H9 (cell line): ENCODE measurements around the gene RCSD1. TPM values are rescaled to one million over a fixed set of nuclear protein-coding genes. Genes with fewer than 3 reads are reported as not detected.

Experiments used
- DNase-seq: peaks from one replicate; pipeline ENCODE4 v3.0.0-alpha.2; 2017
- H2AFZ ChIP-seq: one replicate; pipeline ENCODE4 v1.6.1; 2013; ENCODE audit warnings: mild to moderate bottlenecking, low read length, control low read depth, moderate library complexity
- H2AK5ac ChIP-seq: 2 replicates; pipeline ENCODE4 v1.6.1; 2013; ENCODE audit warnings: low read length, control low read depth, mixed read lengths; ENCODE audit not compliant: insufficient read length
- H2BK120ac ChIP-seq: one replicate; pipeline ENCODE4 v1.6.1; 2013; ENCODE audit warnings: low read depth, mild to moderate bottlenecking, low read length, control low read depth, inconsistent platforms; ENCODE audit not compliant: poor library complexity, severe bottlenecking
- H2BK12ac ChIP-seq: 2 replicates; pipeline ENCODE4 v1.6.1; 2013; ENCODE audit warnings: low read length, control low read depth, mixed read lengths, low read depth; ENCODE audit not compliant: insufficient read length
- H2BK15ac ChIP-seq: 2 replicates; pipeline ENCODE4 v1.6.1; 2013; ENCODE audit warnings: low read depth, low read length, control low read depth
- H2BK20ac ChIP-seq: one replicate; pipeline ENCODE4 v1.6.1; 2013; ENCODE audit warnings: low read depth, mild to moderate bottlenecking, low read length, control low read depth, inconsistent platforms; ENCODE audit not compliant: poor library complexity, severe bottlenecking
- H2BK5ac ChIP-seq: 2 replicates; pipeline ENCODE4 v1.6.1; 2013; ENCODE audit warnings: low read length, control low read depth, mixed read lengths; ENCODE audit not compliant: insufficient read length
- H3K14ac ChIP-seq: 2 replicates; pipeline ENCODE4 v1.6.1; 2013; ENCODE audit warnings: low read length, control low read depth; ENCODE audit not compliant: insufficient read depth
- H3K18ac ChIP-seq: 2 replicates; pipeline ENCODE4 v1.6.1; 2013; ENCODE audit warnings: low read depth, mild to moderate bottlenecking, mixed read lengths, low read length, control low read depth; ENCODE audit not compliant: insufficient read length
- H3K23ac ChIP-seq: 2 replicates; pipeline ENCODE4 v1.6.1; 2013; ENCODE audit warnings: low read length, control low read depth, mixed read lengths, low read depth; ENCODE audit not compliant: insufficient read length
- H3K23me2 ChIP-seq: 2 replicates; pipeline ENCODE4 v1.6.1; 2013; ENCODE audit warnings: low read depth, mild to moderate bottlenecking, mixed read lengths, low read length, control low read depth; ENCODE audit not compliant: insufficient read length, poor library complexity, severe bottlenecking
- H3K27ac ChIP-seq: 2 replicates; pipeline ENCODE4 v1.5.1; 2013; ENCODE audit warnings: low read length, control low read depth, mixed read lengths, low read depth; ENCODE audit not compliant: insufficient read length
- H3K27me3 ChIP-seq: 2 replicates; pipeline ENCODE4 v1.6.1; 2013; ENCODE audit warnings: low read length, control low read depth, inconsistent platforms; ENCODE audit not compliant: insufficient read depth
- H3K4ac ChIP-seq: 2 replicates; pipeline ENCODE4 v1.6.1; 2013; ENCODE audit warnings: low read depth, mild to moderate bottlenecking, control low read depth, inconsistent platforms, low read length, moderate library complexity
- H3K4me1 ChIP-seq: 2 replicates; pipeline ENCODE4 v1.6.1; 2013; ENCODE audit warnings: low read length, control low read depth, inconsistent platforms; ENCODE audit not compliant: insufficient read depth
- H3K4me2 ChIP-seq: 2 replicates; pipeline ENCODE4 v1.6.1; 2013; ENCODE audit warnings: low read length, control low read depth, mixed read lengths; ENCODE audit not compliant: insufficient read length, insufficient read depth
- H3K56ac ChIP-seq: 2 replicates; pipeline ENCODE4 v1.6.1; 2013; ENCODE audit warnings: low read depth, mild to moderate bottlenecking, mixed read lengths, low read length, control low read depth; ENCODE audit not compliant: insufficient read length
- H3K79me1 ChIP-seq: 2 replicates; pipeline ENCODE4 v1.6.1; 2013; ENCODE audit warnings: low read depth, mild to moderate bottlenecking, moderate library complexity, low read length, control low read depth, inconsistent platforms; ENCODE audit not compliant: insufficient read depth, poor library complexity, severe bottlenecking
- H3K79me2 ChIP-seq: 2 replicates; pipeline ENCODE4 v1.6.1; 2013; ENCODE audit warnings: low read length, control low read depth, inconsistent platforms; ENCODE audit not compliant: insufficient read depth
- H3K9ac ChIP-seq: 2 replicates; pipeline ENCODE4 v1.6.1; 2013; ENCODE audit warnings: low read length, control low read depth, mixed read lengths; ENCODE audit not compliant: insufficient read length; ENCODE audit errors: extremely low read depth
- H3K9me3 ChIP-seq: one replicate; pipeline ENCODE4 v1.6.1; 2013; ENCODE audit warnings: low read depth, low read length, inconsistent platforms; ENCODE audit not compliant: control insufficient read depth
- H3T11ph ChIP-seq: one replicate; pipeline ENCODE4 v1.6.1; 2013; ENCODE audit warnings: mild to moderate bottlenecking, low read length, control low read depth, inconsistent platforms
- H4K20me1 ChIP-seq: one replicate; pipeline ENCODE4 v1.6.1; 2013; ENCODE audit not compliant: control insufficient read depth, insufficient read length, insufficient read depth
- H4K5ac ChIP-seq: 2 replicates; pipeline ENCODE4 v1.6.1; 2013; ENCODE audit warnings: low read depth, mild to moderate bottlenecking, mixed read lengths, low read length, control low read depth; ENCODE audit not compliant: insufficient read length
- H4K8ac ChIP-seq: replicated peaks from 2 replicates; pipeline ENCODE4 v1.6.1; 2013; ENCODE audit warnings: low read length, control low read depth, mixed read lengths, low read depth; ENCODE audit not compliant: insufficient read length
- H4K91ac ChIP-seq: 2 replicates; pipeline ENCODE4 v1.6.1; 2013; ENCODE audit warnings: low read depth, mild to moderate bottlenecking, moderate library complexity, mixed read lengths, low read length, control low read depth; ENCODE audit not compliant: insufficient read length
- H3K27ac Mint-ChIP-seq, 3 experiments: 2 replicates in 2 of 3; 3 replicates in 1 of 3; pipeline ENCODE4 v1.8.0; 2020 to 2021; ENCODE audit warnings: mixed read lengths in 3 of 3, mild to moderate bottlenecking in 1 of 3, moderate library complexity in 1 of 3
- H3K27me3 Mint-ChIP-seq: 2 replicates; pipeline ENCODE4 v1.8.0; 2021; ENCODE audit warnings: low read depth, mild to moderate bottlenecking, moderate library complexity, mixed read lengths
- H3K36me3 Mint-ChIP-seq, 3 experiments: 2 replicates in 2 of 3; 3 replicates in 1 of 3; pipeline ENCODE4 v1.8.0; 2020 to 2021; ENCODE audit warnings: low read depth in 3 of 3, mixed read lengths in 3 of 3; ENCODE audit not compliant: insufficient read depth in 1 of 3
- H3K4me1 Mint-ChIP-seq, 2 experiments: 2 replicates each; pipeline ENCODE4 v1.8.0; 2020; ENCODE audit warnings: mixed read lengths in 2 of 2
- H3K4me3 Mint-ChIP-seq, 2 experiments: 2 replicates in 1 of 2; 3 replicates in 1 of 2; pipeline ENCODE4 v1.8.0; 2020 to 2021; ENCODE audit warnings: mild to moderate bottlenecking in 2 of 2, mixed read lengths in 2 of 2, moderate library complexity in 1 of 2
- H3K9me3 Mint-ChIP-seq, 2 experiments: 2 replicates in 1 of 2; 3 replicates in 1 of 2; pipeline ENCODE4 v1.8.0; 2020; ENCODE audit warnings: mild to moderate bottlenecking in 2 of 2, mixed read lengths in 2 of 2, moderate library complexity in 1 of 2
- WGBS: extraction: QIAGEN DNeasy Blood & Tissue Kit; methylation state at CpG from one replicate; pipeline ENCODE4 v1.1.7; 2013; ENCODE audit warnings: missing lambda C conversion rate, low lambda C conversion rate, mixed read lengths; ENCODE audit not compliant: insufficient read length; ENCODE audit errors: extremely low coverage; 5-methylcytosine and 5-hydroxymethylcytosine counted together
- total RNA-seq: library from RNA; stranded (reverse); gene quantifications from 2 replicates; pipeline ENCODE4 v1.2.1, GENCODE V29; 2021
- TF ChIP-seq, protein P1 (sequence below): fragments of 200-600 bp; sonication (generic); conservative IDR thresholded peaks from 3 replicates; pipeline ENCODE4 v1.8.0; 2021; ENCODE audit warnings: antibody characterized with exemption, mild to moderate bottlenecking

Gene RCSD1
- total RNA-seq, 1 experiment from 2014 or later = 0.13 TPM

DNA sequence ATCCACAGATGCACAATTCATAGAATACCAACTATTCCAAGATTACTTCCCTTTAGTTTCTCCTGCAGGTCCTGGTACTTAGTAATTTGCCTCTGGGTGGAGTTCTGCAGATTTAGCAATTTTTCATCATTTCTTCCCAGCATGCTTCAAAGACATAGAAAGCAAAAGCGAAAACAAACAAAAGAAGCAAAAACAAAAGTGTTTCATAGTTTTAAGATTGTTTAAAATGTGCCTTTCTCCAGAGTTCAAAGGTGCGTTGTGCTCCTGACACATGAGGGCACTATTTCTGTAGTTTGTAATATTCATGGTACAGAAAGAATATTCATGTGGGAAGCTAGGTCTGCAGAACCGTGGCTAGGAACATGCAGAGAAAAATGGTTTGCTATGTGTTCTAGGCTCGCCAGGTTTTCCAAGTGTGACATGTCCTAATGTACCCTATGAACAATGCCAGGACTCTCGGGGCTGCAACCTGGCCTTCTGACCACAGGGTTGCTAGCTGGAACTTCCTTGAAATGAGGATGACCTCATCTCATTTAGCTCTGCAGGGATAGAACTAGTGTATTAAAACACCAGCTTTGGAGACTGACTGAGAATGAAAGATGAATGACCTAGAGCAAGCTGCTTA is 30.0 kb upstream of the RCSD1 start:
- no peak overlapping the region for H3K14ac ChIP-seq
- no peak overlapping the region for H2AK5ac ChIP-seq
- no peak overlapping the region for H3K4me2 ChIP-seq
- H3K4ac ChIP-seq = no peak overlapping the region
- H2AFZ ChIP-seq = no peak overlapping the region
- Mint-ChIP-seq H3K4me1 (peaks cover 4 to 8% of the 10 kb centered on the region in 2 experiments; a peak in 2 of 4 replicates), H3K27ac (no peak overlapping the region), H3K4me3 (no peak overlapping the region), H3K36me3 (peaks cover 0 to 7% (median 0%) of the 10 kb centered on the region in 3 experiments; a peak in 2 of 7 replicates), H3K27me3 (peaks cover 5% of the 10 kb centered on the region; the same call in 1 of the 2 replicates), H3K9me3 (peaks cover 3 to 7% of the 10 kb centered on the region in 2 experiments; a peak in 3 of 5 replicates)
- H4K5ac ChIP-seq = no peak overlapping the region
- no peaks in the 10 kb centered on the region for H3K4me1 ChIP-seq
- H3K27ac ChIP-seq = no peak overlapping the region
- H3K79me2 ChIP-seq = no peaks in the 10 kb centered on the region
- no CpG with 5 or more reads among the region's 5 CpGs for WGBS
- H3K23me2 ChIP-seq = no peaks in the 10 kb centered on the region
- H2BK5ac ChIP-seq = no peak overlapping the region
- H3K27me3 ChIP-seq = no peaks in the 10 kb centered on the region
- no peaks in the 10 kb centered on the region for H3K79me1 ChIP-seq
- H3T11ph ChIP-seq = no peak overlapping the region
- no peak overlapping the region for H3K23ac ChIP-seq
- H2BK120ac ChIP-seq = no peak overlapping the region
- H2BK20ac ChIP-seq = no peak overlapping the region
- no peak for DNase-seq
- H2BK12ac ChIP-seq = no peak overlapping the region
- H4K20me1 ChIP-seq = no peaks in the 10 kb centered on the region
- no peak overlapping the region for H3K56ac ChIP-seq
- no peak overlapping the region for H4K8ac ChIP-seq
- TF ChIP-seq, protein P1, sequence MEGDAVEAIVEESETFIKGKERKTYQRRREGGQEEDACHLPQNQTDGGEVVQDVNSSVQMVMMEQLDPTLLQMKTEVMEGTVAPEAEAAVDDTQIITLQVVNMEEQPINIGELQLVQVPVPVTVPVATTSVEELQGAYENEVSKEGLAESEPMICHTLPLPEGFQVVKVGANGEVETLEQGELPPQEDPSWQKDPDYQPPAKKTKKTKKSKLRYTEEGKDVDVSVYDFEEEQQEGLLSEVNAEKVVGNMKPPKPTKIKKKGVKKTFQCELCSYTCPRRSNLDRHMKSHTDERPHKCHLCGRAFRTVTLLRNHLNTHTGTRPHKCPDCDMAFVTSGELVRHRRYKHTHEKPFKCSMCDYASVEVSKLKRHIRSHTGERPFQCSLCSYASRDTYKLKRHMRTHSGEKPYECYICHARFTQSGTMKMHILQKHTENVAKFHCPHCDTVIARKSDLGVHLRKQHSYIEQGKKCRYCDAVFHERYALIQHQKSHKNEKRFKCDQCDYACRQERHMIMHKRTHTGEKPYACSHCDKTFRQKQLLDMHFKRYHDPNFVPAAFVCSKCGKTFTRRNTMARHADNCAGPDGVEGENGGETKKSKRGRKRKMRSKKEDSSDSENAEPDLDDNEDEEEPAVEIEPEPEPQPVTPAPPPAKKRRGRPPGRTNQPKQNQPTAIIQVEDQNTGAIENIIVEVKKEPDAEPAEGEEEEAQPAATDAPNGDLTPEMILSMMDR = peak; percentile 34; the same call in 2 of the 3 replicates
- no peak overlapping the region for H3K18ac ChIP-seq
- no peak overlapping the region for H4K91ac ChIP-seq
- H3K9me3 ChIP-seq = no peaks in the 10 kb centered on the region
- no peak overlapping the region for H3K9ac ChIP-seq
- no peak overlapping the region for H2BK15ac ChIP-seq
